Astrocyte of the cerebellum (primary cell): ENCODE results near the gene MAML2.

ENCODE experiments used
- DNase-seq: peaks from one replicate; pipeline ENCODE4 v3.0.0-alpha.2; 2011; ENCODE audit warnings: low read depth
- H3K4me3 ChIP-seq: 2 replicates; pipeline ENCODE4 v1.5.1; 2011; ENCODE audit warnings: mild to moderate bottlenecking, low read depth, low read length, moderate library complexity
- CTCF ChIP-seq: IDR thresholded peaks from 2 replicates; pipeline ENCODE4 v1.5.1; 2012; ENCODE audit warnings: low read length, low read depth, moderate library complexity, mild to moderate bottlenecking; ENCODE audit errors: missing control alignments
- in situ Hi-C: cut with HindIII; loops from 2 replicates; pipeline ENCODE4 v1.10.0; 2017; ENCODE audit warnings: low sequenced_read_pairs

The MAML2 gene

GRCh38 chr11:96167203-96167758, 175.7 kb downstream of the MAML2 start:
- no peak for TF ChIP-seq CTCF
- in situ Hi-C loops, result no loop called here
- H3K4me3 ChIP-seq, result no peak overlapping the region
- no peak for DNase-seq

- H3K4me3 ChIP-seq, result no peak overlapping the region
- in situ Hi-C loops, result no loop called here
- TF ChIP-seq CTCF, result no peak
These were observed 180.0 kb downstream of the MAML2 start for GRCh38 chr11:96162816-96163499.

GRCh38 chr11:96161307-96162089, 181.5 kb downstream of the MAML2 start:
- in situ Hi-C loops, result no loop called here

More at GRCh38 chr11:96162816-96163499, 180.0 kb downstream of the MAML2 start:
- DNase-seq, result peak; percentile 92

GRCh38 chr11:96160732-96161306, 182.2 kb downstream of the MAML2 start:
- in situ Hi-C loops, result no loop called here
- TF ChIP-seq CTCF, result no peak
- no peak overlapping the region for H3K4me3 ChIP-seq
- no peak for DNase-seq

More at GRCh38 chr11:96161307-96162089, 181.5 kb downstream of the MAML2 start:
- H3K4me3 ChIP-seq, result no peak overlapping the region
- no peak for DNase-seq
- TF ChIP-seq CTCF, result no peak

GRCh38 chr11:96159968-96160367, 183.0 kb downstream of the MAML2 start:
- no peak overlapping the region for H3K4me3 ChIP-seq
- TF ChIP-seq CTCF, result no peak
- no peak for DNase-seq
- in situ Hi-C loops, result no loop called here

- in situ Hi-C loops, result no loop called here
These were observed 184.9 kb downstream of the MAML2 start for GRCh38 chr11:96158126-96158525.

More at GRCh38 chr11:96158126-96158525, 184.9 kb downstream of the MAML2 start:
- TF ChIP-seq CTCF, result no peak
- no peak for DNase-seq
- H3K4me3 ChIP-seq, result no peak overlapping the region
